SKM-1 (cell line): ENCODE measurements around the gene IL12A.
A peak's percentile ranks its signal among the peaks of the same experiment; 100 is the strongest.

Source experiments
- DNase-seq: peaks from one replicate; lab custom pipeline; 2025; ENCODE audit not compliant: unreplicated experiment; lab: John Stamatoyannopoulos, UW

Gene IL12A

DNA sequence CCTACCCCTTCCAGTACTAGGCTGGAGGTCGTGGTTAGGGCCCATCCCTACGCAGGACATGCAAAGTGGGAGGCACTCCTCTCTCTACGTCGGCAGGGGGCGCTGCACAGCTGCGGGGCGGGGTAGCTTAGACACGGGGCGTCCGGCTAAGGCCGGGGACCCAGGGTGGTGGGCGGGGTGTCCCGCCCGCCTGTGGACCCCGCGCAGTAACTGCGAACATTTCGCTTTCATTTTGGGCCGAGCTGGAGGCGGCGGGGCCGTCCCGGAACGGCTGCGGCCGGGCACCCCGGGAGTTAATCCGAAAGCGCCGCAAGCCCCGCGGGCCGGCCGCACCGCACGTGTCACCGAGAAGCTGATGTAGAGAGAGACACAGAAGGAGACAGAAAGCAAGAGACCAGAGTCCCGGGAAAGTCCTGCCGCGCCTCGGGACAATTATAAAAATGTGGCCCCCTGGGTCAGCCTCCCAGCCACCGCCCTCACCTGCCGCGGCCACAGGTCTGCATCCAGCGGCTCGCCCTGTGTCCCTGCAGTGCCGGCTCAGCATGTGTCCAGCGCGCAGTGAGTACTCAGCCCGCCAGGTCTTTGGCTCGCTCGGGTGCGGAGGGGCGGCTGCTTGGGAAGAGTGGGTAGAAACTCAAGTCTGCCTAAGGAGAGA lies at the start of gene IL12A:
Gene IL12A (plus strand): TSS at position 219 of the 655 bp plus-strand sequence.
- DNase-seq = peak; percentile 38

DNA sequence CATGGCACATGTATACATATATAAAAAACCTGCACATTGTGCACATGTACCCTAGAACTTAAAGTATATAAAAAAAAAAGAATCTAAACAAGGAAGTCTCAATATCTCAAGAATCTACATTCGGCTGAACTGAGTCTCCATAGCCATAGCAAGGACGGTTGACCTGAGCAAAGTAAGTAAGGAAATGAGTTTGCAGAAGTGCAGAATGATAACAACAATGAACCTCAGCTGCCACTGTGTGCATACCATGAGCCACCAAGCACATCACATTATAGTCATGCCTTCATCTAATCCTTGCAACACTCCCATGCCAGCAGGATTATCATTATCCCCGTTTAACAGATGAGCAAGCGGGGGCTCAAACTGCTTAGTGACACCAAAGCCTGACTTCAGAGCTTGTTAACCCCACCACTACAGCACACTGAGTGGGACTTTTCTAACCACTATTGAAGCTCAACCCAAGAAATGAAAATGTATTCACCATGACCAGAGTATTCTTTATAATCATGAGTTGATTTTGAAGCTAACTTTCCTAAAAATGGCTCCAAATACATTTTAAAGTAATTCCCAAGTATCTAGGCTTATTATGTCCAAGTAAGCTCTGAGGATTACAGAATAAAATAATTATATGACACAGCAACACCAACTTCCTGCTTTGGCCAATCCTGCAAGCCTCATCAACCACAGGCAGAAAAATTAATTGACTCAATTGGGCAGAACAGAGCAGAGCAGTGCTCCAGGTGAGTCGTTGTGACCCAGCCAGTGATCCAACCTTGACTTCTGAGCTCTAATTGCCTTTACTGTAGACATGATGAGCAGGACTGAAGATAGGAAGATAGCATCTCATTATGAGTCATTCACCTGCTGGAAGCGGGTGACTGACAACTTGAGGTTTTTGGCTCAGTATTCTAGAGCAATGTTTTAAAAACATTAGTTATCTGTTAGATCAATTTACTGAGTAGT lies 47.3 kb upstream of the IL12A start:
- no peak for DNase-seq

DNA sequence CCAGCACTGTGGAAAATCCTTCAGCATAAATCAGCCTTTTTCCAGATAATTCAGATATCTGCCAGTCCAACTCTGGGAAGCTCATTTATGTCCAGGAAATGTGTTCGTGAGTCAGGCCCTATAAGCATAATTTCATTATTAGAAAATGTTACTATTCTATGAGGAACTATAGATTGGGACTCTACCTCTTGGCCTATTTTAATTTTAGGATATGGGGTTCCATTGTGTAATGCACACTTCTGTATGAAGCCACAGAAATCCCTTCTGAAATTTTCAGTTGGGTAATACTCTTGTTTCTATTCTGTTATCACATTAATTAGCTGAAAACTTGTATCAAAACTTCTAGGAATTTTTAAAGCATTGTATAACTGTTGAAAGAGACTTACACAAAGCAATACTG lies 43.9 kb upstream of the IL12A start:
- DNase-seq = no peak

DNA sequence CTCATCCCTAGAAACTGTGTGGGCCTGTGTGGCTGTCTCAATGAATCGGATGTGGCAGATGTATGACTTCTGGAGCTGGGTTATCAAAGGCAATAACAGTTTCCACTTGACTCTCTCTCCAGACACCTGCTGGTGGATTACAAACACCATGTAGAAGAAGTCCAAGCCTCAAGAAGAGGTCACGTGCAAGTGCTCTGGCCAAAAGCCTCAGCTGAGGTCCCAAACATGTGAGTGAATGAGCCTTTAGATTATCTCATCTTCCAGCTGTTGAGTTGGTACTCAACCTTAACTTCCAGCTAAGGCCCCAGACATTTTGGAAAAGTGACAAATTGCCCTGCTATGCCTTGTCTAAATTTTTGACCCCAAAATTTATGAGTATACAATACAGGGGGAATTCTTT lies 42.7 kb upstream of the IL12A start:
- DNase-seq = no peak

DNA sequence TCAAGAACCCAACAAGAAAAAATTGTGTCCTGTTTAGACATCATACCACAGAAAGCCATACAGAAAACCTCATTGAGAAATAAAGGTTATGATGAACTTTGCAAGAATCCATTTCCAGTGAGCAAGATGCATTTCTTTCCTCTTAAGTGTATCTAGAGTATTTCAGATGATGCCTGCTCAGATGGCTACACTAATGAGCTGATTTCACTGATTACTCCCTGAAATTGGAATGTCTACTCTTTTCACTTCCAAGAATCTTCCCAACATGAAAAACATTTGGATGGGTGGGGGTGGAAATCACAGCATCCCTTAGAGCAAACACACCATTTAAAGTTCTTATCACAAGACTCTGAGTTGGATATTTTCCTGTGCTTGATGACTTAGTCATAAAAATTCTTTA lies 41.4 kb upstream of the IL12A start:
- DNase-seq = no peak

DNA sequence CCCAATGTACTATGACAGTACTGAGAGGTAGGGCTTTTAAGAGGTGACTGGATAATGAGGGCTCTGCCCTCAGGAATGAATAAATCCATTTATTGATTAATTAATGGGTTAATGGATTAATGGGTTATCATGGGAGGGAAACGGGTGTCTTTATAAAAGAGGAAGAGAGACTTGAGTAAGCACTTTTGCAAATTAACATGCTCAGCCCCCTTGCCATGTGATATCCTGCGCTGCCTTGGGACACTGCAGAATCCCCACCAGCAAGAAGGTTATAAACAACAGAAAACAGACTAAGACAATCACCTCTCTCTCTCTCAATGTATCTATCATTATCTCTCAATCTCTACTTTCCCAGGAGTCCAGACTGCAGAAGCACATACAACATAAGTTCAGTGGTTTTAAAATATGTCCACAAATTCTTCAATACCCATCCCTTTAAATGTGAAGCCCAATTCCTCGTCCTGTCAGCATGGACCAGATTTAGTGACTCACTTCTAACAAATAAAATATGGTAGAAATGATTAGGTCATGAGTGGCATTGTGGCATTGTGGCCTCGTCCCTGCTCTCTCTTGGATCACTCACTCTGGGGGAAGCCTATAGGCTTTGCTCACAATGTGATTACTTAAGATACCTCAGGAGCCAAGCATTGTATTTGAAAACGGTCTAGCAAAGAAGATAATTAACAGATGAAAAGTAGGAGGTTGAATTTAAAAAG lies 40.0 kb upstream of the IL12A start:
- DNase-seq = no peak

DNA sequence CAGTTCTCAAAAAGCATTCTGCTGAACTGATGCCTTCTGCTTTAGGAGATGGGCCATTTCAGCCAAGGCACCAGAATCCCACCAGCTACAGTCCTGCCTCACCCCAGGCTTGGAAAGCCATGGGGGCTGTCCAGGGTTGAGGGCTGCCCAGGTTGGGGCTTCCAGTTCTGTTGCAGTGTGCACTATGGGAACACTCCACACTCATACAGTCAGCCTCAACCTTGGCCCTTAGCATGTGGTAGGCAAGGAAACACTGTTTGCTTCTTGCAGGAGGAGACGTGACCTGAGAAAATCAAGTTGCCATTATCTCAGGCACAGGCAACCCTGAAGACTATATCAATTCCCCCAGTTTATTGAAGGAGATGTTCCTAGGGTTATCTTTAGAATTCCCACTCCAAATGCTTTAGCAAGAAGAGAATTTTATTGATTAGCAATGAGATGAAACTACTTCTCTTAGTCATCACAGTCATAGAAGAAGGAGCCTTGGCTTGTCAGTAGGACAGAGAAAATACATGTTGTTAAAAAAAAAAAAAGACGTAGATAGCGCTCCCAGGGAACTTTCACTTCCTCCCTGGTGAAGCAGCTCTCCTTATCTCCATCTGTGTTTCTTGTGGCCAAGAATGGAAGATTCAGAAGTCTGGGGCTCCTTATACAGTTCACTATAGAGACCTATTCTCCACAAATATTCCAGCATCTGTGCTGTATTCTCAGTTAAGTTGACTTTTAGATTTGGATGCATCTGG lies 38.3 kb upstream of the IL12A start:
- DNase-seq = no peak

DNA sequence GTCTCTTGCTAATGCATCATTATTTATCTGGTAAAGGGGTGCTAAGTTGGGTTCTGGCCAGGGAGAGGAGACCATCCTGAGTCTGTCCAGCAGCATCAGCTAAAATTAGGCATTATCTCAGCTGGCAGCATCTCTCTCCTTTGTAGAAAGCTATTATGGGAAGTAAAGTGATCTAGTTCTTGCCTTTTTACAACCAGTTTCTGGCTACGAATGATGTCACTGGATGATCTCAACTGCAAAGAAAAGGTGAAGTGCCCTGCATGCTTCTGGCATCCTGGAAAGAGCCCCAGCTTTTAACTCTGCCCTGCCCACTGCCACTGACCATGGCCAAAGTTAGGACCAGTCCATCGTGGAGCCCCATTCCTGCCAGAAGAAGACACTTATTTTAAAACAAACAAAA lies 37.1 kb upstream of the IL12A start:
- no peak for DNase-seq

DNA sequence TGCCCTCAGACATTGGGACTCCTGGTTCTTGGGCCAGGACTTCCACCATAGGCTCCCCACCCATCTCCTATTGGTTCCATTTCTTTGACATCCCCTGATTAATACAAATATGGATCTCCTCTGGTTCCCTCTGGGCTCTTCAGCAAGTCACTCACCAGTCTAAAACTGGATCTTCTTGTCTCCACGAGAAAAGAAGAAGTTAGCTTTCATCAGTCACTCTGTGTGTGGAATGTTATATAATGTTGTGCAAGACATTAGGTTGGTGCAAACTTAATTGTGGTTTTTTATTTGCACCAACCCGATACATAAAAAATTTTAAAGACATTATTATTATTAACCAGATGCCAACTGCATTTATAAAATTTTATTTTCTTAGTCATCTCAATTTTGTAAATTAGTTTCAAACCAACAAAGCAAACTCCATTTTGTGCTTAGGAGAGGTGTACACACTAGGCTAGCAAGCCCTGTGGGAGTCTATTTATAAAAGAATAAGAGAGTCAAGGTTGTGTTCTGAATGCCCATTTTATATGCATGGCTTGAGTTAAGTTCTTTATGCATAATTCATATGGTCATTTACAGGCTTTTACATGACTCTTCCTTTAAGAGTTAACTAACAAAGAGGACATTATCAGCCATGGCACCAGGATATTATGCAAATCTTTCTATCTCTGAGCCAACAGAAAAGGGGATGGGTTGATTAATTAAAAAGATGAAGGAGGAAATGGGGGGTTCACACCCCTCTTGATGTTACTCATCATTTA lies 35.1 kb upstream of the IL12A start:
- no peak for DNase-seq

DNA sequence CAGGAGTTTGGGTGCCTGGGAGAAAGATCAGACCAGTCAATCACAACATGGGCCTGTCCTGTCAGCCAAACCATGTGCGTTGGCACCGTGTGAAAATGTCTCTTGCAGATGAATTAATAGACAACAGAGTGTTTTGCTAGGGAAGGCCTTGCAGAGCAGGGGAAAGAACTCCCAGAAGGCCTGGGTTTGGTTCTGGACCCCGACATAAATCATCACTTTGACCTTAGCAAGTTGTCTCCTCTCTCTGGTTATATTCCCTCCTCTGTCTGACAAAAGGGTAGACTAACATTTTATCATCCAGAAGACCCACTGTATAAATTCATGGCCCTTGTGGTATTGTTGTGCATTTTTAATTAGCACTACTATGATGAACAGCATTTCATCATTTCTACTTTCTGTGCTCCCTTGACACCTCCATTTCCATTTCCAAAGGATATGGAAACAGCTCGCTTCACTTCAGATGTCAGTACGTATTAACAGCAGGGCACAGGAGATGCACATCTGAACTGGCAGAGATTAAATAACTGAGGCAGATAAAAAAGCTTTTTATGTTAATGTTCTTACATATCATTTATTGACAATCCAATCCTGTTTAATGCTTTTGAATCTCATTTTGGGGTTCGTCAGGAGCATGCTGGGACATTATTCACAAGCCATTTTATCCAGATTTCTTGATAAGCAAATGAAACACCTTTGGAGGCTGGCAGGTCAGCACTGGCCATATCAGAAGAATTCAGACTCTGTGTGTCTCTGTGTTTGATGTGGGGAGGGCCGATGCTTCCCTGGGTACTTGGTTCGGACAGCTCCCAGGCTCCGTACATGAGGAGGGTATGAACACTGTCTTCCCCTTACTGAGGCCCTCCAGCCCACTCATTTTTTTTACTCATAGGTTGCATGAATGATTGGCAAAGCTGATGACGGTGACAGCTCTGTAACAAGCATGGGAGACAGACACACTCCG lies 28.2 kb upstream of the IL12A start:
- DNase-seq = no peak

DNA sequence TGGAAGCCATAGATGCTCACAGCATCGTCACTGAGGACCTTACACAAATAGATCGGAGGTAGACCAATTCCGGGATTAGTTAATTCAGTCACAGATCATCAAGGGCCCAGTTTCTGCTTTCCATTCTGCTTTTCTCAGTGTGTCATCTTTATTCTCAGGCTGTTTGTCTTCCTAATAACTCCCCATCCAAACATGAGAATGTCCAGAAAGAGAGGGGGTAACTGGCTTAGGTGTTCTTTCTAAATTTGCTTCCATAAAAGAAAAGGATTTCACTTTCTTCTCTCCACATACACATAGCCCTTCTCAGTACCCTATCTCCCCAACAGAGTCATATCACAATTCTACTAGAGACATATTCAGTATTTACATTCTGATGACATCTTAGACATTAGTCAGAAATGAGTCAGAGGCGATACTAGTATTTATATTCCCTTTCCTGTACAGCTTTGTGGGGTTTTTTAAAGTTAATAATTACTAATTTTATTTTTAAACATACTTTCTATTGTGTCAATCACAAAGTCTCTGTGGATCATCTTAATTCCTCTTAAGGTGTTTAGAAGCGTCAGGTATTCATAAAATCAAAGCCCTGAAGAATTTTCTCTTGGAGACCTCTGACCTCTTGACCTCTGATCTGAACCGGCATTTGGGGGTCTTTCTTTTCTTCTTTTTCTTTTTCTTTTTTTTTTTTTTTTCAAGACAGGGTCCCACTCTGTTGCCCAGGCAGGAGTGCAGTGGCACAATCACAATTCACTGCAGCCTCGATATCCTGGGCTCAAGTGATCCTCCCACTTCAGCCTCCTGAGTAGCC lies 24.3 kb upstream of the IL12A start:
- DNase-seq = no peak

DNA sequence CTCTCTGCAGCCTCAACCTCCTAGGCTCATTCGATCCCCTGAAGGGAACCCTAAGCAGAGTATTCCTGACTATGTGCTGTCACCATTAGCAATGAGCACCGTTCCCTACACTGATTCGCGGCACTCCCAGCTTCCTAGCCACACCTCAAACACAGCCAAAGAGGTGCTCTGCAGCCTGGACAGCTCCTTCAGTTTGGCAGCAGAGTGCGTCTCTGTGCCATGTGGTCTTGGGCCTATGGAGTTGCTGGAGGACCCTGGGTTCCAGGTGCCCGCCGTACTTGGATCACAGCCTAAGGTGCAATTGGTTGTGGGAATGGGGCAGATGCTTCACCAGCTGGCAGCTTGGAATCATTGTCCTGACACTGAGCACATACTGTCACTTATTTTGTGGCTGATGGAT lies 17.3 kb upstream of the IL12A start:
- no peak for DNase-seq

DNA sequence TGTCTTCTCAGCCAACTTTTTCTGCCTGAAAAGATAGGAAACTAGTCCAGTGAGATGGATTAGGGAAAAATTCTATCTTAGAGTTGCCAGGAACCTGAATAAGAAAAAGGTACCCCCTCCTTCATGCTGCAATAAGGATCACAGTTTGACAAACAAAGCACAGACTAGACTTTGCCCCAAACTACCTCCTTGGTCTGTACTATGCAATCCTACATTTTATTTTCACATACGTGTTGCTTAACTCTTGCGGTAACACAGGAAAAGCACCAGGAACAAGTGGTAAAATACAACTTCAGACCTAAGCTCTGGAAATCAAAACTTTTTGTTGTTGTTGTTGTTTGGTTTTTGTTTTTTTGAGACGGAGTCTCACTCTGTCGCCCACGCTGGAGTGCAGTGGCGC lies 11.3 kb upstream of the IL12A start:
- DNase-seq = no peak

DNA sequence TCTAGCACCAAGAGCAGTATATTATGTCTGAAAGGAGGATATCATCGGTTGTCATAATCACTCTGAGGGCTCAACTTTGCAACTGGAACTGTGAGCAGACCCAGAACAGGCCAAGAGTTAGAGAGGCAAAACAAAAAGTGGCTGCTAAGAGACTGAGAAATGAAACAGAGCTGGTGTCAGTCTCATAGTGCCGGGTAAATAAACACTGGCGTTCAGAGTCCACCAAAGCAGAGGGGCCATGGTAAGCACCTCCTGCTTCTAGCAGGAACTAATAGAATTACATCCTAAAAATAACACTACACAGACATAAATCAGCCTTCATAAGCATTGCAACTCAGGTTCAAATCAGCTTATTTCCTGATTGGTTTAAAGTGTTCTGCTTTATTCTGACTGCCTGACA lies 10.3 kb upstream of the IL12A start:
- no peak for DNase-seq

DNA sequence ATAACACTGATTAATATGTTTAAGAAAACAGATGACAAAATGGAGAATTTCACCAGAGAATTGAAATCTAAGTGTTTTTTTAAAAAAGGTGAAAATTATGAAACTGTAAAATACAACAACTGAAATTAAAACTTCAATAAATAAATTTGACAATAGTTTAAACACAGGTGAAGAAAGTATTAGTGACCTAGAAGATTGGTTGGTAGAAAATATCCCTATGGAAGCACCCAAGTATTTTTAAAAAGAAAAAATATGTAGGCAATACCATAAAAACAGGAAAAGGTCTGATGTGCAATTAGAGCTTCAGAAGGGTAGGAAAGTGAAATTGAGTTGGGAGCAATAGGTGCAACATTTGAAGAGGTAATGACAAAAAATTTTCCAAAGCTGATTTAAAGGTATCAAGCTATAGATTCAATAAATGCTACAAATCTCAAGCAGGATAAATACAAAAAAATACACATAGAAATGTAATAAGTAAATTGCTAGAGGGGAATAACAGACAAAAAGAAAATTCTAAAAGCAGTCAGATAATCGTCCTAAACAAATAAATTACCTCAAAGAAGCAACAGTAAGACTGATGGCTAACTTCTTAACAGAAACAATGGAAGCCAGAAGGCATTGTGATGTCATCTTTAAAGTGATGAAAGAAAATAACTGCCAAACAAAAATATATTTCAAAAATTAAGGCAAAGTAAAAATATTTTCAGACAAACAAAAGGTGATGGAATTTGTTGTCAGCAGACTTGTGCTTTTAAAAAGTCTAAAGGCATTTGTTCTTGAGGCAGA lies 9.5 kb upstream of the IL12A start:
- no peak for DNase-seq

DNA sequence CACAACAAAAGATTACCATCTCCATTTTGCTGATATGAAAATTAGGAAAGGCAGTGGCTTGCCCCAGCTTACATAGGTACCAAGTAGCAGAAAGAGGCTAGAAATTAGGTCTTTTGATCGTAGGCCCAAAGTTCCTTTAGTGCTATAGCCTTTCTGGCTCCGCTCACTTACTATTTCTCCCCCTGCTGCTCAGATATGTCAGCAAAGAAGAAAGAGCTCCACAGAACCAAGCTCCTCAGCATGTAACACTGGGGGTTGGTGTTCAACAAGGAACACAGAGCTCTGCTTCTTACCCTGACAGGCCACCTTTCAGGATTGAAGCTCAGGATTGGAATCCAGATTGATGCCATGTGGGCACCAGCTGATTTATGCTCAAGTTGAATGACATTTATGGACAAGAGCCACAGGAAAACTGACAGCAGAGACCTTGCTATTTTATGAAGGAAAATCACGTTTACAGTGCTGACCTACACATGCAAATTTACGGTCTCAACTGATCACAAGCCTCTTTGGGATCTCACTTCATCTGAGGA lies 6.1 kb upstream of the IL12A start:
- DNase-seq = no peak

DNA sequence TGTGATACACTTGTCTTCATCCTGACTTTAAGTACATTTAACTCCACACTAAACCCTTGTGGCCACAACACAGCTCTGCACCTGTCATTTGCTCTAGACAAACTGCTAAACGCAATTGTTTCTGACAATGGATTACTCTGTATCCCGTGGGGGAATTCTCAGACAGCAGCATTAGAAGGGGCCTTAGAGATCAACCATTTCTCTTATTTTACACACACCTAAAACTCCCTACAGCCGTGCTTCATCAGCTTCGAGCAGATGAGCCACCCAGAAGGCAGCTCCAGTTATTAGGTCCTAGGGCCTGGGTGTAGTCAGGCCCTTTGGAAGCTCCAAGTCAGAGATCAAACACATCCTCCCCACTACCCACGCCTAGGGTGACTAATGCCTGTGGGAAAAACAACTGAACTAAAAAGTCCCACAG lies 1.3 kb upstream of the IL12A start:
- no peak for DNase-seq
